ENCODE data around the gene CLIC3.

- TF ChIP-seq CTCF (IDR thresholded peaks at IDR 0.05) (no peak), POLR2A (IDR thresholded peaks at IDR 0.05) (no peak)
Measured at GRCh38 chr9:136952321-136952850, 44.0 kb downstream of the CLIC3 start.

All from esophagus squamous epithelium (tissue), 4 donors.